ENCODE data around the gene ZBTB42.

The ZBTB42 gene

GRCh38 chr14:104782808-104783139 lies 18.1 kb upstream of the ZBTB42 start:
- TF ChIP-seq ZBTB7A (IDR thresholded peaks at IDR 0.05; ENCODE audit: low read depth) (no peak), EGR1 (IDR thresholded peaks at IDR 0.05) (no peak), TCF12 (IDR thresholded peaks at IDR 0.05; ENCODE audit: low read depth) (no peak), EP300 (IDR thresholded peaks at IDR 0.05; ENCODE audit: borderline replicate concordance) (no peak), CREB1 (IDR thresholded peaks at IDR 0.05; ENCODE audit: low read depth) (no peak)

- no peak for TF ChIP-seq USF1 (IDR thresholded peaks at IDR 0.05)
- no peak for TF ChIP-seq MAX (IDR thresholded peaks at IDR 0.05)
- TF ChIP-seq ZBTB7A (IDR thresholded peaks at IDR 0.05; ENCODE audit: low read depth) = 0 out of 2 replicates have a peak, but pooled peaks have one; percentile 36
- no peak for TF ChIP-seq REST (IDR thresholded peaks at IDR 0.05; ENCODE audit: low read depth)
Measured at GRCh38 chr14:104783484-104784217, 17.2 kb upstream of the ZBTB42 start.

GRCh38 chr14:104784218-104784568 lies 16.7 kb upstream of the ZBTB42 start:
- TF ChIP-seq NFIC (IDR thresholded peaks at IDR 0.05) (peak; percentile 36; the same call in 1 of the 2 replicates), FOXM1 (IDR thresholded peaks at IDR 0.05; ENCODE audit: borderline replicate concordance, low read depth) (no peak)

- TF ChIP-seq FOXM1 (IDR thresholded peaks at IDR 0.05; ENCODE audit: borderline replicate concordance, low read depth) = no peak
- no peak for TF ChIP-seq TCF12 (IDR thresholded peaks at IDR 0.05; ENCODE audit: low read depth)
- no peak for TF ChIP-seq EP300 (IDR thresholded peaks at IDR 0.05; ENCODE audit: borderline replicate concordance)
- peak; percentile 72 for TF ChIP-seq NFIC (IDR thresholded peaks at IDR 0.05)
Measured at GRCh38 chr14:104784846-104785707, 15.8 kb upstream of the ZBTB42 start.

GRCh38 chr14:104785708-104786080 lies 15.2 kb upstream of the ZBTB42 start:
- TF ChIP-seq TEAD4 (IDR thresholded peaks at IDR 0.05) (no peak), YY1 (IDR thresholded peaks at IDR 0.05; ENCODE audit: low read depth) (no peak), RAD21 (IDR thresholded peaks at IDR 0.05; ENCODE audit: low read depth) (no peak), REST (IDR thresholded peaks at IDR 0.05; ENCODE audit: low read depth) (no peak), CEBPB (IDR thresholded peaks at IDR 0.05) (no peak), TCF12 (IDR thresholded peaks at IDR 0.05; ENCODE audit: low read depth) (no peak)

- peak; percentile 43; the same call in 1 of the 2 replicates for TF ChIP-seq EGR1 (IDR thresholded peaks at IDR 0.05)
- no peak for TF ChIP-seq EP300 (IDR thresholded peaks at IDR 0.05; ENCODE audit: borderline replicate concordance)
Measured at GRCh38 chr14:104786091-104786586, 14.8 kb upstream of the ZBTB42 start.

GRCh38 chr14:104786726-104787675 lies 13.9 kb upstream of the ZBTB42 start:
- TF ChIP-seq USF1 (IDR thresholded peaks at IDR 0.05) = no peak
- no peak for TF ChIP-seq FOXM1 (IDR thresholded peaks at IDR 0.05; ENCODE audit: borderline replicate concordance, low read depth)
- TF ChIP-seq TEAD4 (IDR thresholded peaks at IDR 0.05) = no peak
- TF ChIP-seq EGR1 (IDR thresholded peaks at IDR 0.05) = no peak
- no peak for TF ChIP-seq CREB1 (IDR thresholded peaks at IDR 0.05; ENCODE audit: low read depth)
- TF ChIP-seq MAX (IDR thresholded peaks at IDR 0.05) = no peak
- no peak for TF ChIP-seq REST (IDR thresholded peaks at IDR 0.05; ENCODE audit: low read depth)
- TF ChIP-seq RAD21 (IDR thresholded peaks at IDR 0.05; ENCODE audit: low read depth) = no peak

All from Ishikawa (cell line).